Adipose tissue (tissue), 3 donors: ENCODE measurements around the gene IMPDH1. TPM values are rescaled to one million over a fixed set of nuclear protein-coding genes. Genes with fewer than 3 reads are reported as not detected.

ENCODE experiments used
- H3K27ac ChIP-seq: one replicate; pipeline ENCODE4 v1.5.1; 2013; ENCODE audit warnings: low read depth, low read length
- WGBS, 3 donors: extraction: QIAGEN DNeasy Blood & Tissue Kit; methylation state at CpG; one replicate each; pipeline ENCODE4 v1.1.7; 2013; 5-methylcytosine and 5-hydroxymethylcytosine counted together
- polyA plus RNA-seq, 3 donors: library from polyadenylated mRNA; stranded (reverse); fragments of 200-250 nt; gene quantifications; one replicate each; pipeline ENCODE4 v1.2.3, GENCODE V29; 2013
- donor health status: healthy with polysubstance abuse.
- donor health status: Bipolar disorder and iron deficiency.
- donor health status: healthy.

The IMPDH1 gene
- polyA plus RNA-seq, 3 donors = 34.8 to 201 (median 81.2) TPM

GRCh38 chr7:128408709-128409595 is 830 bp downstream of the IMPDH1 start:
- H3K27ac ChIP-seq = peak overlapping the region; percentile 85
- WGBS, 3 donors = 19 to 46% (median 21%) methylated on average over 25 of the region's 25 CpGs

DNA sequence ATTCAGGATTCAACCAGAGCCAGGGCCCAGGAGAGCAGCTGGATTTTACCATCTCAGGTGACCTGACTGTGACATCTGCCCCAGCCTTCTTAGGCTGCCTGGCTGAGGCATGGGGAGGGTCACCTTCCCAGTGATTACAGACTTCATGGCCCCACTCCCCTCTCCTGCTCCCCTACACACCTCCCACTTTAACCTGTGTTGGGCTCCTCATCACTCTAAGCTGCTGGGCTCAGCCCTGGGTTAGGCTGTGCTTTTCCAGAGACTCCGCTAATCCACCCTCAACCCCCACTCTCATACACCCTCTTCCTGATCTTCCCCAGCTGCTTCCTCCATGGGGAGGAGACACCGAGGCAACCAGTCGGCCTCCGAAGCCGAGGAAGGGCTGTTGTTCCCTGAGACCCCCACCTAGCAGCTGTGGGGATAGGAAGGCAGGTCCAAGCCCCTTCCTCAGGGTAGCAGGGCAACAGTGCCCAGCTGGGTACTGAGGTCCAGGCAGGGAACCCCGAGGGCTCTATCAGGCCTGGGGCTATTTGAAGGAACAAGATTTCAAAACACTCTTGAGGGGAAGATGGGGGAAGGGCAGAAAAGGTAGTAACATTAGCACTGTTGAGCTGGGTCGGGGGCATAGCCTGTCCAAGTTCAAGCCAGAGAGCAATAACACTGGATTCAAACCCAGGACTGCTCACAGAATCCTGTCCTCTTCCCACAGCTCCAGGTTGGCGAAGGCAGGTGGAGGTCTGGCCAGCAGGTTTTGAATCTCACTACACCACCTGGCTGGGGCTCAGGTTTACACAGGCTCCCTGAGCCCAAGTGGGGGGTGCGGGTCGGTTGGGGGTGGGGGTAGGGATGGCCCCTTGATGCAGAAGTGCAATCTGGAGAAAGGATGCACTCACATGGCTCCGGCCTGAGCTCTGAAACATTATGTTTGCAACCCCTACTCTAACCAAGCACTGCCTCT is 1.8 kb downstream of the IMPDH1 start:
- 40 to 72% (median 44%) methylated on average over 11 of the region's 11 CpGs for WGBS, 3 donors
- H3K27ac ChIP-seq = peak overlapping the region; percentile 85

GRCh38 chr7:128407233-128407589 is 2.6 kb downstream of the IMPDH1 start:
- H3K27ac ChIP-seq = no peak overlapping the region
- 71 to 83% (median 78%) methylated on average over 7 of the region's 7 CpGs for WGBS, 3 donors

DNA sequence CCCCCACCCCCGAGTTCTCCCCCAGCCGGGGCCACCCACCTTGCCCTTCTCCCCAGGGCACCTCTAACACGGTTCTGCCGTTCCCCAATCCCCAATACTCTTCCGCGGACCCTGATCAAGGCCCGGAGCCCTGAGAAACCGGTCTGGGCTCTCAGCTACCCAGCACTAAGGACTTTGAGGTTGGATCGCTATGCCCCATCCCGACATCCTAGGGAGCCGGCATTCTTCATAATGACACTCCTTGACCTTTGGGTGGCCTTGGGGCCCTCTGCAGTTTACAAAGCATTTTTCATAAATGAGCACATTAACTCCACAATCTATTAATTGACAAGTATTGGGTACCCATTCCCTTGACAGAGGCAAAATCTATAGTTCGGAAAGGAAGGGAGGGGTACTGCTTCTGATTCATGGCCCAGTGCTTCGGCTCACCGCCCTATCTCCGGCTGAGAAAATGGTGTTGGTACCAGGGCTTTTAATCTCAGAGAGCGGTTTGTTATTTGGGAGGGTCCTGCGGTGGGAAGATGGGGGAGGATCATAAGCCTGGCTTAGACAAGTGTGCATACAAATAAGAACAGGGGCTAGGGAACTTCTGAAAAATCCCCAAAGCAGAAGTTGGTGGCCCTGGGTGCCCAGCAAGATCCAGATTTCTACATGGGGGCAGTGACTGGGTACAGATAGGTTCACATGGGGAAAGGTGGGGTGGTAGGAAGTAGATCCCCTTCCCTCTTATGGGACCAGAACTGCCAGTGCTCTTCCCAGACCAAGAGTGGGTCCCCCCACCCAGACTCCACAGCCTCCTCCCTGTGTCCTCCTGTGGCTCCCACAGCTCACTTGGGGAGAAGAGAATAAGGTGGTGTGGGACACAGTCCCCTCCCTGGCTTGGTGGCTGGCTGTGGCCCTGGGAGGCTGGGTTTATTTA is 3.2 kb downstream of the IMPDH1 start:
- H3K27ac ChIP-seq = no peak overlapping the region
- WGBS, 3 donors = 46 to 58% (median 54%) methylated on average over 13 to 17 of the region's 17 CpGs

DNA sequence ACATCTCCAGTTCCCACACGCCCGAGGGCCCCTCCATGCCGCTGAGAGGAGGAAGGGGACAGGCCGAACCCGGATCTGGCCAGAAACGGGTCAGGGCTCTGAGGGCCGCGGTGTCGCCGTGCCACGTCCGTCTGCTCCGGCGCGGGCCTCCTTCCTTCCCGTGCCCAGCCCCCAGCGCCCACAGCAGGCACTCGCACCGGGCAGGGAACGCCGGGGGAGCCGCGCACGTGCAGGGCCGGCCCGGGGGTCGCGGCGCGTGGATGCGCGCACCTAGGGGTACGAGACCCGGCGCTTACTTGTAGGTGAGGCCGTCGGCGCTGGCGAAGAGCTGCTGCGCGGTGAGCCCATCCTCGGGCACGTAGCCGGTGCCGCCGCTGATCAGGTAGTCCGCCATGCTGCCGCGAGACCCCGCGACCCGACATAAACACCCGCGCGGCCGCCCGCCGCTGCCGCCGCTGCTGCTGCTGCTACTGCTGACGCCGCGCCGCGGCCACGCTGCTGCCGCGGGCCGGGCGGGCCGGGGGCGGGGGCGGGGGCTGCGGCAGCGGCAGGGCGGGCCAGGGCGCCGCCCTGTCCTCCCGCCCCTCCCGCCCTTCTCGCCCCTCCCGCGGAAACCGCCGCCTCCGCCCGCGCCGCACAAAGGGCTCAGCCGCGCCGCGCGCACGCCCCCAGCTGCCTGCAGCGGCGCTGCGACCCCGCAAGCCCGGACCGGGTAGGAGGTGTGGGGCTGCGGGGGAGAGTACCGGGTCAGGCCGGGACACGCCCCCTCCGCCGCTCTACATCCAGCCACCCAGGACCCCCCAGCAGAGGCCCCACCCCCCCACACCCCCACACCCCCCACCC is 4.1 kb downstream of the IMPDH1 start:
- H3K27ac ChIP-seq = no peak overlapping the region
- WGBS, 3 donors = 1 to 2% (median 1%) methylated on average over 59 to 106 of the region's 107 CpGs

GRCh38 chr7:128404886-128405470 is 4.8 kb downstream of the IMPDH1 start:
- 29 to 34% (median 32%) methylated on average over 13 of the region's 13 CpGs for whole genome bisulfite sequencing, 3 donors
- no peak overlapping the region for H3K27ac ChIP-seq

DNA sequence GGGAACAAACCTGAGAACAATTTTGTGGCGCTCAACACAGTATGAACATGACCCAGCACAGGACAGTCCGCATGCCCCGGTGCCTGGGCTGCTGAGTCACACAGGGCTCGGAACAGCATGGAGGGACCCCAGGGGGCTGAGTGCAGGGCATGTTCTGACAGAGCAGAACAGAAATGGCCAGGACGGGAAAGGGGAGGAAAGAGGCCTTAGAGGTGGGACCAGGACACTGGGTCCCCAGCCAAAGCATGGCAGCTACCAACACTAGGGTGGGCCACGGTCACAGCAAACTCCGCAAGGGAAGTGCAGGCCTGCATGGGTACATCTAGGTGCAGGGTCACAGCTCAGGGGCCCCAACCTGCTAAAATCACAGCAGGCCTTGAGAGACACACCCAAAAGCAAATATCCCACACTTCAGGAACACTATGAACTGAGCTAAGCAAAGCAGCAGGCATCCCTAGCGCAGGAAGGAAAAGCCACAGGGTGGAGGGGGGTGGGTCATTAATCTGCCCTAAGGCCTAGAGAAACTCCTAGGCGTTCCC is 5.6 kb downstream of the IMPDH1 start:
- H3K27ac ChIP-seq = no peak overlapping the region
- WGBS, 3 donors = 66 to 77% (median 76%) methylated on average over 9 of the region's 9 CpGs

DNA sequence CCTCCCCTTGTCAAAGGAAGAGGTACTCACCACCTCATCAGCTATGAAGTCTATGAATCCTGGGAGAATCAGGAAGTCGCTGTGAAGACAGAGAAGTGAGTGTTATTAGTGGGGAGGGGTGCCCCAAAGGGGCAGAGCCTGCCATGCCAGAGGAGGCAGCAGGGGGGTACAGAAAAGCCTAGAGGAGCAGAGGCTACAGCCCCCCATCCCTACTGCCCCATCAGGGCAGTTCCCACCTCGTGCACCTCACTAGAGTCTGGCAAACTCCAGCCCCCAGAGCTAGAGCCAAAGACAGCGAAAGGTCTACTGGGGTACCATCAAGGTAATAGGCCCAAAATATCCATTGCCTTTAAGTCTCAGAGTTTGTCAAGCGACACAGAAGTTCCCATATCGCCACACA is 6.1 kb downstream of the IMPDH1 start:
- no peak overlapping the region for H3K27ac ChIP-seq
- 75 to 88% (median 81%) methylated on average over 5 of the region's 5 CpGs for WGBS, 3 donors

- no peak overlapping the region for H3K27ac ChIP-seq
- WGBS, 3 donors = 59 to 79% (median 65%) methylated on average over 2 of the region's 2 CpGs
These were observed 7.4 kb downstream of the IMPDH1 start for GRCh38 chr7:128402356-128402755.

DNA sequence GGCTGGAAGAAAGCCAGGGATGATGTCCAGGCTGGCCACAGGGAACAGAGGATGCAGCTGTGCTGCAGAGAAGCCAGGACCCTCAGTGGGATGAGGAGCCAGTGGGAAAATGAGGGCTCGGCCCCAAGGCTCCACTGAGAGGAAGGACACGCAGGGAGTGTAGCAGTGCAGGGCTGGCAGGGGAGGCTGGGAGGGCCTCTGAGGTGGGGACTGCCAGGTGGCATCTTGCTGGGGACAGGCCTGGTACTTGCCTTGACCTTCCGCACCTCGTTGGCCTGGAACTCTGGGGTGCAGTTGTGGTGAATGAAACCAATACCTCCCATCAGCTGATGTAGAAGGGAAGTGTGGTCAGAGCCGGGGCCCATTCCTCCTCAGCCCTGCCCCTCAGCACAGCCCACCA is 9.2 kb downstream of the IMPDH1 start:
- 83 to 87% (median 84%) methylated on average over 5 of the region's 5 CpGs for WGBS, 3 donors
- no peak overlapping the region for H3K27ac ChIP-seq

DNA sequence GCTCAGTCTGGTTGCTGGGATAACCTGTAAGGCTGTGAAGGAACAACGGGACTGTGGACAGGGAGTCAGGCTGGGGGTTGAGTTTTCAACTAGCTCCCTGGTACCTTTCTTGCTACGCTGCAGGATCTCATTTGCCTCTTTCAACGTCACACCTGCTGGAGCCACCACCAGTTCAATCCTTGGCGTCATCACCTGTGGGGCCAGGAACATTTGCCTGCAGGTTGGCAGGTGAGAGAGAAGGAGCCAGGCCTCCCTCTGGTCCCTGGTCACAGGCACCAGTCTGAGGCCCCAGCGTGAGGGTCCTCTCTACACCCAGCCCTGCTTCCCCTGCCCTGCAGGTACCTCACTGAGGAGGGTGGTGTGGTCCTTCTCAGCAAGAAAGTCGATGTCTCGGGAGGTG is 9.8 kb downstream of the IMPDH1 start:
- 90 to 98% (median 93%) methylated on average over 7 of the region's 7 CpGs for WGBS, 3 donors

GRCh38 chr7:128398841-128399135 is 11.0 kb downstream of the IMPDH1 start:
- no peak overlapping the region for H3K27ac ChIP-seq
- 55 to 69% (median 62%) methylated on average over 6 of the region's 6 CpGs for WGBS, 3 donors

More for the DNA sequence above, 9.8 kb downstream of the IMPDH1 start:
- no peak overlapping the region for H3K27ac ChIP-seq

DNA sequence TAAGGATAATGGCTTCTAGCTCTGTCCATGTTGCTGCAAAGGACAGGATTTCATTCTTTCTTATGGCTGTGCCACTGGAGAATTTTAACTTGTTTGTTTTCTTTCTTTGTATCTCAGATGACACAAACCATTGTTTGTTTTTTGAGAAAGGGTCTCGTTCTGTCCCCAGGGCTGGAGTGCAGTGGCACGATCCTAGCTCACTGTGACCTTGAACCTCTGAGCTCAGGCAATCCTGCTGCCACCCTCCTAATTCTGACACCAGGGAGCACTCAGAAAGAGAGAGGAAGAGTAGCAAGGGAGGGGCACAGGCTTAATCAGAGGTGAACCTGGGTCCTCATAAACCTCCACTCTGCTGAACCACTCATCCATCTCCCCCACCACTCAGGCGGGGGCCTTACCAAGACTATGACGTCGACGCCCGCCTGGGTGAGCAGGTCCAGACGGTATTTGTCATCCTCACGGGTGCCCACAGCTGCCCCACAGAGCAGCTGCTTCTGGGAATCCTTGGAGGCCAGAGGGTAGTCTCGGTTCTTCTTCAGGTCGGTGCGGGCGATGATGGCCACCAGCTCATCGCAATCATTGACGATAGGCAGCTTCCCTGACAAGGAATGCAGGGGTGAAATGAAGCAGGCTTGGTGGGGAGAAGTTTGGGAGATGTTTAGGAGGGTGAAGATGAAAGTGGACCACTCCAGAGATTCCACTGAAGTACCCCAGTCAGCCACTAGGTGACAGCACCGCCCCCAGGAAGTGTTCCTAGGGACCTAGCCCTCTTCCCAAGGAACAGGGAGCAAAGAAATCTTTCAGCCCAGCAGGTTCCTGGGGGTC is 11.6 kb downstream of the IMPDH1 start:
- WGBS, 3 donors = 66 to 82% (median 81%) methylated on average over 16 of the region's 16 CpGs

DNA sequence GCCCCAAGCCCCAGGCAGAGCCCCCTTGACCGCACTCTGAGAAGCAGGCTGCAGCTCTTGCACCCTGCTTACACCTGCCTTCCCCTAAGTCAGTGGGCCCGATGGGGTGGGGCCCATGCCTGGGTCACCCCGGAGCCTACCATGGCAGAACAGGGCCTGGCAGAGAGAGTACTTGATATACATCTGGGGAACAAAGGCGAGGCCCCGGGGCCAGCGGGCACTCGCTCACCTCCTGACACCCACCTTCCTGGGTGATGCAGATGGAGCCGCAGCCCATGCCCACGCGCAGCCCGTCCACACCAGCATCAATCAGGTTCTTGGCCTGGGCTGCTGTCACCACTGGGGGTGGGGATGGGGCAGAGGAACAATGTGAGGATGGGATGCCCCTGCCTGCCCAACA is 13.4 kb downstream of the IMPDH1 start:
- H3K27ac ChIP-seq = no peak overlapping the region
- WGBS, 3 donors = 95 to 98% (median 95%) methylated on average over 11 of the region's 11 CpGs

More for the DNA sequence above, 11.6 kb downstream of the IMPDH1 start:
- no peak overlapping the region for H3K27ac ChIP-seq

- 84 to 95% (median 89%) methylated on average over 3 of the region's 3 CpGs for WGBS, 3 donors
- no peak overlapping the region for H3K27ac ChIP-seq
These were observed 14.0 kb downstream of the IMPDH1 start for GRCh38 chr7:128395748-128396147.

DNA sequence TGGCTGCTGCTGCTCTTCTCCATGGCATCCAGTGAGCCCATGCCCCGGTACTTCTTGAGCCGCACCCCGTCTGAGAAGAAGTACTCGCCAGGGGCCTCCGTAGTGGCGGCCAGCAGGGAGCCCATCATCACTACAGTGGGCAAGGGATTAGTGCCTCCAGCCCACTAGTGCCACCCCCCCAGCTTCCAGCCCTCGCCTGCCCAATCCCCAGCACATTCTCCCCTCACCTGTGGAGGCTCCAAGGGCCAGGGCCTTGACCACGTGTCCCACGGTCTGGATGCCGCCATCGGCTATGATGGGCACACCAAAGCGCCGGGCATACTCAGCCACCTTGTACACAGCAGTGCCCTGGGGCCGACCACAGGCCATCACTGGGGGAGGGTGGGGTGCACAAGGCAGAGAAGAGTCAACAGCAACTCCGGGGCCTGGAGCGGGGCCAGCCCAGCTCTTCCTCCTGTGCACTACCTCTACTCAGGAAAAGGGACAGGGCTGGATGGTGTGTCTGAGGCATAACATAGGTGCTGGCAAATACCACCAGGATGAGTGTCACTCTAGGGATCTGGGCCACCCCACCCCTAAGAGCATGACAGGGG is 14.8 kb downstream of the IMPDH1 start:
- H3K27ac ChIP-seq = no peak overlapping the region
- 89 to 97% (median 93%) methylated on average over 14 to 16 of the region's 16 CpGs for WGBS, 3 donors
